GM12873 (cell line): ENCODE data around the gene FOXN4.

ENCODE experiments used
- CTCF ChIP-seq: IDR thresholded peaks from 2 replicates; pipeline ENCODE4 v1.5.1; 2012; ENCODE audit warnings: low read depth, mild to moderate bottlenecking, moderate library complexity, low read length, control low read depth; ENCODE audit not compliant: insufficient read depth; ENCODE audit errors: missing control alignments

FOXN4 gene

GRCh38 chr12:109244073-109244472, 65.0 kb downstream of the FOXN4 start:
- TF ChIP-seq CTCF = no peak

- no peak for TF ChIP-seq CTCF
Observed at GRCh38 chr12:109241936-109242335, 67.1 kb downstream of the FOXN4 start.

GRCh38 chr12:109240365-109240764, 68.7 kb downstream of the FOXN4 start:
- TF ChIP-seq CTCF = no peak

- no peak for TF ChIP-seq CTCF
Observed at GRCh38 chr12:109239691-109240090, 69.4 kb downstream of the FOXN4 start.

DNA sequence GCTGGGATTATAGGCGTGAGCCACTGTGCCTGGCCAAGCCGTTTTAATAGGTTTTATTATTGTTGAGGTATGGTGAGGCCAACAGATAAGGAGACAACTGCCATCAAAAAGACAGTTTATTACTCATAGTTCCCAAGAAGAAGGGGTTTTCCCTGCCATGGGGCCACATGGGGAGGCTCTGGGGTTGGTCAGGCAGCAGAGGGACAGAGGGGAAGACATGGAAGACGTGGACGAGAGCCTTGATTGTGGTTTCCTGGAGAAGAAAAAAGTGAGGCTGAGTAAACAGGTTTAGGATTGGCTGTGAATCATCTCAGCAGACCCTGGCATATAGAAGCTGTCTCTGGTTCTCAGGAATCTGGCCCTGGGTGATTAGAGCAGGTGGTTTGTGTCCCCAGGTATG, 69.9 kb downstream of the FOXN4 start:
- TF ChIP-seq CTCF = no peak

GRCh38 chr12:109236257-109236656, 72.8 kb downstream of the FOXN4 start:
- no peak for TF ChIP-seq CTCF

DNA sequence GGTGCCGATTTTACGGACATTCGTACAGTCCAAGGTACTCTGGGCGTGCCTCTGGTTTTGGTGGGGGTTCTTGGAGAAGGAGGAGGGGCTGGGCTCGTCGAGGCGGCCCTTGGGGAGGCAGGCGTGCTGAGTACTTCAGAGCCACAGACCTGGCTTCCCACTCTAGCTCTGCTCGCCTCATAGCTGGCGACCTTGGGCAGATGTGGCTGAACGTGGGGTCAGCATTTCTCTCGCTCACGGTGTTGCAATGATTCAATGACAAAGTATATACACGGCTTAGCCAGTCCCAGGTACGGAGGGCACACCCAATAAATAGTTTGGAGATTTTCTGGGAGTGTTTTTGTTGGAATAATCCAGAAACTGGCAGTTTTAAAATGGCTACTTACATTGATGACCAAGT, 75.1 kb downstream of the FOXN4 start:
- no peak for TF ChIP-seq CTCF
